ENCODE results near the gene CHORDC1.

The CHORDC1 gene

GRCh38 chr11:90202342-90202741 lies 20.5 kb downstream of the CHORDC1 start:
- TF ChIP-seq CTCF (IDR thresholded peaks at IDR 0.05; ENCODE audit: insufficient read depth, missing control alignments): no peak
- DNase-seq (ENCODE audit: insufficient read length, low spot score): no peak
- no peak for FAIRE-seq

DNA sequence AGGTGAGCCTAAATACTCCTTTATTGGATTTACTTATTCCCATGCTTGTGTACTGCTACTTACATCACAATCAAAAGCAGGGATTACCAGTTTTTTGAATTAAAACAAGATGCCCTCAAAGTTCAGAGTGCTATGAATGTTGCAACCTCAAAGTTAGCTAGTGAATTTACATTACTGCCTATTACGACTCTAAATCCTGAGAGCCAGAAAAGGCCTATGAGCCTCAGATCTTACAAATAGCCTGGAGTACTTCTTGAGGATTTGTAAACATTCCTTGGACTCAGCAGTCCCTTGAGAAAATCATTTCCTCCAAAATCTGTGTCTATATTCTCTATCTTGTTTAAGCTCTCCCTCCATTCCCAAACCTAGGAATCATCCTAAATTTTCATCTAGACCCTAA lies 25.5 kb downstream of the CHORDC1 start:
- no peak for TF ChIP-seq CTCF (IDR thresholded peaks at IDR 0.05; ENCODE audit: insufficient read depth, missing control alignments)
- DNase-seq (ENCODE audit: insufficient read length, low spot score) (no peak), FAIRE-seq (no peak)

DNA sequence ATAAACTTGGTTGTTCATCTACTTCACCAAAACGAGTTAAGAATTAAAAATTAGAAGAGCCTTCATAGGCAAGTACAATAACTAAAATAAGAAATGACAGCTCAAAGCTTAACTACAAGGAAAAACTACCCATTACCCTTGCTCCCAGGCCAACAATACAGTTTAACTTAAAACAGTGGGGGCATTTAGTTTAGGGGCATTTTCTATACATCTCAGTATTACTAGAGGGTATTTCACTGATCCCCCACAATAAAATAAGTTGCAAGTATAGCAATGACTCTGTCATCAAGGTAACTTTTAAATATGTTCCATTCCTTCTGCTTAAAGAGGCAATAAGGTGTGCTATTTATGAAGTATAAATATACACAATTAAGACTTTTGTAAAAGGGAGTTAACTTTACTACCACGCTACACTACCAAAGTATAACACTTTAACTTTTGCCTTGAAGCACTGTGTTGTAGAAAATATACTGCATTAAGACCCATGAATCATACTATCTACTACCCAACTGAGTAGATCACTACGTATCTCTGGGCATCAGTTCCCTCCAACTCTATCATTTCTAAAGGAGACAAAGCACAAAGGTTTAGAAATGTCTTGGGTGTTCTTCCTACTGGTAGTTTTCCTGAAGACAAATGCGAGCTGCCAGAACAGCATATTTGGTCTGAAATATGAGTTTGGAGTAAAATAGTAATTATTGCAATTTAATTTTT lies 29.8 kb downstream of the CHORDC1 start:
- FAIRE-seq (no peak), DNase-seq (ENCODE audit: insufficient read length, low spot score) (no peak)

GRCh38 chr11:90189011-90189410 lies 33.8 kb downstream of the CHORDC1 start:
- FAIRE-seq (no peak), DNase-seq (ENCODE audit: insufficient read length, low spot score) (no peak)
- TF ChIP-seq CTCF (IDR thresholded peaks at IDR 0.05; ENCODE audit: insufficient read depth, missing control alignments): no peak

More for the DNA sequence above, 29.8 kb downstream of the CHORDC1 start:
- no peak for TF ChIP-seq CTCF (IDR thresholded peaks at IDR 0.05; ENCODE audit: insufficient read depth, missing control alignments)

- TF ChIP-seq CTCF (IDR thresholded peaks at IDR 0.05; ENCODE audit: insufficient read depth, missing control alignments): no peak
- FAIRE-seq: no peak
- no peak for DNase-seq (ENCODE audit: insufficient read length, low spot score)
These were observed 35.0 kb downstream of the CHORDC1 start for GRCh38 chr11:90187839-90188238.

DNA sequence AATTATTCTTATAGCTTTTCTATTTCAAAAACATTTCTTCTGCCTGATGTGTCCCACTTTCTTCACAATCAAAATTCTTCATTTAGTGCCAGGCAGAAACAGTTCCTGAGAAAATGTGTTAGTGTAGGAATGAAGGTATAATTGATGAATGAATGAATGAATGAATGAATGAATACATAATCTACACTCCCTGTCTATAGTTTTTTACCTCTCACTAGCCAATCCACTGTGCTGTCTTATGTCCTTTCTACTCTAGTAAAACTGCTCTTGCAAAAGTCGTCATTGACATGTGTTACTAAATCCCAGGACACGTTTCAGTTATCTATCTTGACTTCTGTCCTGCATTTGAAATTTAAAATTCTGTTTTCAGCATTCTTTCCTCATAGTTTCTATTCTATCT lies 42.9 kb downstream of the CHORDC1 start:
- DNase-seq (ENCODE audit: insufficient read length, low spot score): no peak
- no peak for TF ChIP-seq CTCF (IDR thresholded peaks at IDR 0.05; ENCODE audit: insufficient read depth, missing control alignments)
- no peak for FAIRE-seq

- DNase-seq (ENCODE audit: insufficient read length, low spot score): no peak
- no peak for TF ChIP-seq CTCF (IDR thresholded peaks at IDR 0.05; ENCODE audit: insufficient read depth, missing control alignments)
- no peak for FAIRE-seq
These were observed 44.1 kb downstream of the CHORDC1 start for GRCh38 chr11:90178751-90179150.
